Testis (tissue), 3 donors: ENCODE measurements around the gene PAX8. TPM values are rescaled to one million over a fixed set of nuclear protein-coding genes. Genes with fewer than 3 reads are reported as not detected.

Experiments used
- DNase-seq: peaks from one replicate; pipeline ENCODE4 v3.0.0-alpha.2; 2019
- H3K27ac ChIP-seq, 2 donors: fragments of 200-600 bp; sonication (generic); one replicate each; pipeline ENCODE4 v1.5.1; 2019
- H3K27me3 ChIP-seq: fragments of 200-600 bp; sonication (generic); one replicate; pipeline ENCODE4 v1.5.1; 2019
- H3K36me3 ChIP-seq: fragments of 200-600 bp; sonication (generic); one replicate; pipeline ENCODE4 v1.5.1; 2017; ENCODE audit warnings: low read depth; ENCODE audit errors: missing control alignments
- H3K4me1 ChIP-seq: fragments of 200-600 bp; sonication (generic); one replicate; pipeline ENCODE4 v1.5.1; 2019
- H3K4me3 ChIP-seq, 2 donors: fragments of 200-600 bp; sonication (generic); one replicate each; pipeline ENCODE4 v1.5.1; 2017 to 2019
- H3K9me3 ChIP-seq: fragments of 200-600 bp; sonication (generic); one replicate; pipeline ENCODE4 v1.5.1; 2017
- CTCF ChIP-seq, 3 experiments: fragments of 450-650 bp in 2 of 3; fragments of 200-600 bp in 1 of 3; sonication (generic) in 1 of 3; IDR thresholded peaks; one replicate each; pipeline ENCODE4 v1.5.1; 2016 to 2019; ENCODE audit warnings: antibody characterized with exemption in 3 of 3, mild to moderate bottlenecking in 2 of 3, moderate library complexity in 1 of 3
- POLR2A ChIP-seq: fragments of 450-650 bp; IDR thresholded peaks from one replicate; pipeline ENCODE4 v1.6.1; 2017; ENCODE audit warnings: antibody characterized with exemption, mild to moderate bottlenecking, moderate library complexity
- WGBS, 2 donors: methylation state at CpG; one replicate each; pipeline ENCODE4 v1.1.5; 2018; 5-methylcytosine and 5-hydroxymethylcytosine counted together
- intact Hi-C: fragments of 100-400 bp; cut with DNase I; formaldehyde crosslinking; loops from one replicate; pipeline ENCODE4 v1.15.1; 2023; ENCODE audit warnings: low total_unique reads
- polyA plus RNA-seq: library from polyadenylated mRNA; stranded (reverse); fragments of 350-450 nt; fragmentation: Illumina TruSeq; extraction: RNeasy Lipid Tissue Mini Kit (QIAGEN cat#74804); gene quantifications from one replicate; pipeline ENCODE4 v1.2.3, GENCODE V29; 2014; ENCODE audit warnings: low read depth, low replicate concordance; ENCODE audit not compliant: insufficient read depth
- total RNA-seq, 2 donors: library from RNA; depleted of rRNA; stranded (reverse); fragments of >200 nt; gene quantifications; one replicate each; pipeline ENCODE4 v1.2.3, GENCODE V29; 2016

PAX8 gene
- total and polyA plus RNA-seq, 3 donors from 2014 or later: 4.7 to 22.3 (median 5.4) TPM

GRCh38 chr2:113169586-113169985 lies 109.1 kb downstream of the PAX8 start:
- no peak for TF ChIP-seq CTCF (IDR thresholded peaks at IDR 0.05)
- TF ChIP-seq POLR2A: no peak
- no peaks in the 10 kb centered on the region for H3K9me3 ChIP-seq
- peaks cover 10% of the 10 kb centered on the region for H3K4me1 ChIP-seq
- H3K27ac ChIP-seq: no peak overlapping the region
- H3K27me3 ChIP-seq: no peaks in the 10 kb centered on the region
- WGBS, 2 donors: 91% methylated on average over 3 of the region's 3 CpGs
- H3K4me3 ChIP-seq: no peak overlapping the region
- no peaks in the 10 kb centered on the region for H3K36me3 ChIP-seq
- no peak for DNase-seq
- intact Hi-C loops: no loop called here

GRCh38 chr2:113169002-113169530 lies 109.7 kb downstream of the PAX8 start:
- H3K4me3 ChIP-seq: no peak overlapping the region
- H3K27me3 ChIP-seq: no peaks in the 10 kb centered on the region
- no peaks in the 10 kb centered on the region for H3K9me3 ChIP-seq
- no peak overlapping the region for H3K27ac ChIP-seq
- H3K4me1 ChIP-seq: peaks cover 10% of the 10 kb centered on the region
- intact Hi-C loops: no loop called here
- DNase-seq: no peak
- H3K36me3 ChIP-seq: no peaks in the 10 kb centered on the region
- TF ChIP-seq POLR2A: no peak
- no peak for TF ChIP-seq CTCF (IDR thresholded peaks at IDR 0.05)
- 95 to 96% methylated on average over 8 of the region's 8 CpGs for WGBS, 2 donors

- DNase-seq: peak; percentile 2
- H3K4me3 ChIP-seq: no peak overlapping the region
- H3K27me3 ChIP-seq: no peaks in the 10 kb centered on the region
- intact Hi-C loops: no loop called here
- H3K36me3 ChIP-seq: no peaks in the 10 kb centered on the region
- no peaks in the 10 kb centered on the region for H3K9me3 ChIP-seq
- 80 to 90% methylated on average over 6 of the region's 6 CpGs for WGBS, 2 donors
- no peak for TF ChIP-seq POLR2A
- no peak for TF ChIP-seq CTCF (IDR thresholded peaks at IDR 0.05)
- peak overlapping the region; percentile 29 to 65 for H3K27ac ChIP-seq
- H3K4me1 ChIP-seq: peaks cover 10% of the 10 kb centered on the region
These were observed 110.8 kb downstream of the PAX8 start for GRCh38 chr2:113167962-113168340.

- intact Hi-C loops: no loop called here
- H3K4me3 ChIP-seq: no peak overlapping the region
- TF ChIP-seq POLR2A: no peak
- TF ChIP-seq CTCF (IDR thresholded peaks at IDR 0.05): no peak
- peak overlapping the region; percentile 29 to 65 for H3K27ac ChIP-seq
- no peaks in the 10 kb centered on the region for H3K36me3 ChIP-seq
- no peaks in the 10 kb centered on the region for H3K27me3 ChIP-seq
- WGBS, 2 donors: 35 to 45% methylated on average over 12 of the region's 12 CpGs
- DNase-seq: peak; percentile 79
- H3K9me3 ChIP-seq: no peaks in the 10 kb centered on the region
- H3K4me1 ChIP-seq: peaks cover 10% of the 10 kb centered on the region
These were observed 111.4 kb downstream of the PAX8 start for GRCh38 chr2:113167115-113167932.
